GM23338 (cell line): ENCODE results near the gene SRCAP.

Experiments
- CREB1 ChIP-seq: fragments of 250-450 bp; sonication (Bioruptor Pico); IDR thresholded peaks from 2 replicates; pipeline ENCODE4 v1.5.0; 2020; ENCODE audit warnings: low read depth, mild to moderate bottlenecking, moderate library complexity
- CTCF ChIP-seq, 2 experiments: fragments of 200-600 bp in 1 of 2; sonication (generic) in 1 of 2; conservative IDR thresholded peaks; 2 replicates each; pipeline versions ENCODE4 v1.5.1 to v1.6.1; 2016 to 2017; ENCODE audit warnings: antibody characterized with exemption in 2 of 2, low read depth in 2 of 2, mild to moderate bottlenecking in 2 of 2, moderate library complexity in 1 of 2
- EZH2 ChIP-seq: fragments of 200-600 bp; sonication (generic); IDR thresholded peaks from one replicate; pipeline ENCODE4 v1.8.0; 2017; ENCODE audit warnings: antibody characterized with exemption, mild to moderate bottlenecking, low read depth; ENCODE audit not compliant: unreplicated experiment
- EZH2phosphoT487 ChIP-seq: fragments of 200-600 bp; sonication (generic); IDR thresholded peaks from one replicate; pipeline ENCODE4 v1.8.1; 2018; ENCODE audit warnings: antibody characterized with exemption; ENCODE audit not compliant: unreplicated experiment
- JUNB ChIP-seq: IDR thresholded peaks from one replicate; pipeline ENCODE4 v1.6.1; 2016; ENCODE audit warnings: antibody characterized with exemption; ENCODE audit not compliant: unreplicated experiment
- NANOG ChIP-seq: IDR thresholded peaks from 2 replicates; pipeline ENCODE4 v1.6.1; 2016; ENCODE audit warnings: antibody characterized with exemption, borderline replicate concordance
- POLR2AphosphoS5 ChIP-seq: IDR thresholded peaks from 2 replicates; pipeline ENCODE4 v1.6.1; 2016; ENCODE audit warnings: antibody characterized with exemption, low read depth
- STAT1 ChIP-seq: IDR thresholded peaks from one replicate; pipeline ENCODE4 v1.6.1; 2016; ENCODE audit warnings: antibody characterized with exemption; ENCODE audit not compliant: unreplicated experiment
- ZNF114 ChIP-seq: fragments of 250-450 bp; sonication (Bioruptor Pico); IDR thresholded peaks from 2 replicates; pipeline ENCODE4 v1.5.0; 2020; ENCODE audit warnings: mild to moderate bottlenecking, moderate library complexity
- ZNF331 ChIP-seq: fragments of 250-450 bp; sonication (Bioruptor Pico); IDR thresholded peaks from 2 replicates; pipeline ENCODE4 v1.5.0; 2020; ENCODE audit warnings: low read depth, mild to moderate bottlenecking, moderate library complexity
- ZNF462 ChIP-seq: fragments of 250-450 bp; sonication (Bioruptor Pico); IDR thresholded peaks from 2 replicates; pipeline ENCODE4 v1.5.0; 2020; ENCODE audit warnings: mild to moderate bottlenecking, moderate library complexity
- TF ChIP-seq, protein P1 (sequence below): IDR thresholded peaks from one replicate; pipeline ENCODE4 v1.6.1; 2018; ENCODE audit warnings: antibody characterized with exemption; ENCODE audit not compliant: unreplicated experiment

- TF ChIP-seq CTCF (conservative IDR thresholded peaks at IDR 0.05; ENCODE audit: low read depth in 2 of 2) (no peak), ZNF114 (CRISPR knock-in tag) (no peak), POLR2AphosphoS5 (no peak), EZH2 (no peak), EZH2phosphoT487 (no peak), JUNB (no peak), ZNF331 (CRISPR knock-in tag) (no peak), NANOG (no peak), CREB1 (no peak), STAT1 (no peak), ZNF462 (CRISPR knock-in tag) (no peak)
- TF ChIP-seq, protein P1, sequence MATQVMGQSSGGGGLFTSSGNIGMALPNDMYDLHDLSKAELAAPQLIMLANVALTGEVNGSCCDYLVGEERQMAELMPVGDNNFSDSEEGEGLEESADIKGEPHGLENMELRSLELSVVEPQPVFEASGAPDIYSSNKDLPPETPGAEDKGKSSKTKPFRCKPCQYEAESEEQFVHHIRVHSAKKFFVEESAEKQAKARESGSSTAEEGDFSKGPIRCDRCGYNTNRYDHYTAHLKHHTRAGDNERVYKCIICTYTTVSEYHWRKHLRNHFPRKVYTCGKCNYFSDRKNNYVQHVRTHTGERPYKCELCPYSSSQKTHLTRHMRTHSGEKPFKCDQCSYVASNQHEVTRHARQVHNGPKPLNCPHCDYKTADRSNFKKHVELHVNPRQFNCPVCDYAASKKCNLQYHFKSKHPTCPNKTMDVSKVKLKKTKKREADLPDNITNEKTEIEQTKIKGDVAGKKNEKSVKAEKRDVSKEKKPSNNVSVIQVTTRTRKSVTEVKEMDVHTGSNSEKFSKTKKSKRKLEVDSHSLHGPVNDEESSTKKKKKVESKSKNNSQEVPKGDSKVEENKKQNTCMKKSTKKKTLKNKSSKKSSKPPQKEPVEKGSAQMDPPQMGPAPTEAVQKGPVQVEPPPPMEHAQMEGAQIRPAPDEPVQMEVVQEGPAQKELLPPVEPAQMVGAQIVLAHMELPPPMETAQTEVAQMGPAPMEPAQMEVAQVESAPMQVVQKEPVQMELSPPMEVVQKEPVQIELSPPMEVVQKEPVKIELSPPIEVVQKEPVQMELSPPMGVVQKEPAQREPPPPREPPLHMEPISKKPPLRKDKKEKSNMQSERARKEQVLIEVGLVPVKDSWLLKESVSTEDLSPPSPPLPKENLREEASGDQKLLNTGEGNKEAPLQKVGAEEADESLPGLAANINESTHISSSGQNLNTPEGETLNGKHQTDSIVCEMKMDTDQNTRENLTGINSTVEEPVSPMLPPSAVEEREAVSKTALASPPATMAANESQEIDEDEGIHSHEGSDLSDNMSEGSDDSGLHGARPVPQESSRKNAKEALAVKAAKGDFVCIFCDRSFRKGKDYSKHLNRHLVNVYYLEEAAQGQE, result no peak
These were observed 16.9 kb downstream of the SRCAP start for GRCh38 chr16:30715750-30716445.
